ENCODE results near the gene DNAJC30. TPM values are rescaled to one million over a fixed set of nuclear protein-coding genes. Genes with fewer than 3 reads are reported as not detected.
A peak's percentile ranks its signal among the peaks of the same experiment; 100 is the strongest.

DNAJC30 gene
- total RNA-seq, 1 donor = 2.9 TPM

- H3K9me3 ChIP-seq (ENCODE audit: low read depth, low read length) = no peaks in the 10 kb centered on the region
- no peak overlapping the region for H3K4me2 ChIP-seq (ENCODE audit: insufficient read depth, low read length)
- H2AFZ ChIP-seq (ENCODE audit: low read length) = no peak overlapping the region
- no peak overlapping the region for H3K27ac ChIP-seq (ENCODE audit: low read depth, low read length)
- H3K27me3 ChIP-seq (ENCODE audit: insufficient read depth, low read length) = no peaks in the 10 kb centered on the region
- peaks cover 4% of the 10 kb centered on the region for H4K20me1 ChIP-seq (ENCODE audit: insufficient read depth, low read length)
- H3K36me3 ChIP-seq (ENCODE audit: insufficient read depth, low read length) = no peaks in the 10 kb centered on the region
- TF ChIP-seq, protein P1, sequence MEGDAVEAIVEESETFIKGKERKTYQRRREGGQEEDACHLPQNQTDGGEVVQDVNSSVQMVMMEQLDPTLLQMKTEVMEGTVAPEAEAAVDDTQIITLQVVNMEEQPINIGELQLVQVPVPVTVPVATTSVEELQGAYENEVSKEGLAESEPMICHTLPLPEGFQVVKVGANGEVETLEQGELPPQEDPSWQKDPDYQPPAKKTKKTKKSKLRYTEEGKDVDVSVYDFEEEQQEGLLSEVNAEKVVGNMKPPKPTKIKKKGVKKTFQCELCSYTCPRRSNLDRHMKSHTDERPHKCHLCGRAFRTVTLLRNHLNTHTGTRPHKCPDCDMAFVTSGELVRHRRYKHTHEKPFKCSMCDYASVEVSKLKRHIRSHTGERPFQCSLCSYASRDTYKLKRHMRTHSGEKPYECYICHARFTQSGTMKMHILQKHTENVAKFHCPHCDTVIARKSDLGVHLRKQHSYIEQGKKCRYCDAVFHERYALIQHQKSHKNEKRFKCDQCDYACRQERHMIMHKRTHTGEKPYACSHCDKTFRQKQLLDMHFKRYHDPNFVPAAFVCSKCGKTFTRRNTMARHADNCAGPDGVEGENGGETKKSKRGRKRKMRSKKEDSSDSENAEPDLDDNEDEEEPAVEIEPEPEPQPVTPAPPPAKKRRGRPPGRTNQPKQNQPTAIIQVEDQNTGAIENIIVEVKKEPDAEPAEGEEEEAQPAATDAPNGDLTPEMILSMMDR (IDR thresholded peaks at IDR 0.05; ENCODE audit: extremely low read depth, low read depth, low read length) = no peak
- DNase-seq (ENCODE audit: insufficient read length, low spot score, missing footprints) = peak; percentile 65
- no peak overlapping the region for H3K4me3 ChIP-seq (ENCODE audit: insufficient read depth, low read length)
- peaks cover 2% of the 10 kb centered on the region for H3K79me2 ChIP-seq (ENCODE audit: insufficient read depth, low read length)
- H3K4me1 ChIP-seq (ENCODE audit: insufficient read depth, low read length) = peaks cover 7% of the 10 kb centered on the region
Observed at GRCh38 chr7:73671322-73671661, 12.0 kb downstream of the DNAJC30 start.

- Histone ChIP-seq H3K4me3 (ENCODE audit: insufficient read depth, low read length) (no peak overlapping the region), H3K27me3 (ENCODE audit: insufficient read depth, low read length) (peaks cover 7% of the 10 kb centered on the region), H3K4me1 (ENCODE audit: insufficient read depth, low read length) (peaks cover 7% of the 10 kb centered on the region), H3K27ac (ENCODE audit: low read depth, low read length) (no peak overlapping the region), H3K79me2 (ENCODE audit: insufficient read depth, low read length) (peaks cover 2% of the 10 kb centered on the region), H3K36me3 (ENCODE audit: insufficient read depth, low read length) (no peaks in the 10 kb centered on the region), H3K9me3 (ENCODE audit: low read depth, low read length) (no peaks in the 10 kb centered on the region), H2AFZ (ENCODE audit: low read length) (no peak overlapping the region), H4K20me1 (ENCODE audit: insufficient read depth, low read length) (peaks cover 4% of the 10 kb centered on the region), H3K4me2 (ENCODE audit: insufficient read depth, low read length) (no peak overlapping the region)
- TF ChIP-seq, protein P1 (IDR thresholded peaks at IDR 0.05; ENCODE audit: extremely low read depth, low read depth, low read length) = no peak
- peak; percentile 83 for DNase-seq (ENCODE audit: insufficient read length, low spot score, missing footprints)
Observed at GRCh38 chr7:73669858-73670385, 13.3 kb downstream of the DNAJC30 start.

DNA sequence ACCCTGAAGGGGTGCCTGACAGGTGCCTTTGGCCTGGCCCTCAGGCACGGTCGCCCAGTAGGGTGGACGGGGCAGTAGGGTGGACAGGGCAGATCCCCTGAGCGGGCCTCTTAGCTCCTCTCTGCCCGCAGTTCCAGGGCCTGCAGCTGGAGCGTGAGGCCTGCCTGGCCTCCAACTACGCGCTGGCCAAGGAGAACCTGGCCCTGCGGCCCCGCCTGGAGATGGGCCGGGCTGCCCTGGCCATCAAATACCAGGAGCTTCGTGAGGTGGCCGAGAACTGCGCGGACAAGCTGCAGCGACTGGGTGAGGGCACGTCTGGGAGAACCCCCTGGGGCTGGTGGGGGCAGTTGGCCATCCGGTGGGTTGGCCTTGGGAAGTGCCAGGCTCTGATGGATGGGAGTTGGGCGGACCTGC lies 14.0 kb downstream of the DNAJC30 start:
- H3K9me3 ChIP-seq (ENCODE audit: low read depth, low read length) = no peaks in the 10 kb centered on the region
- H3K27ac ChIP-seq (ENCODE audit: low read depth, low read length) = no peak overlapping the region
- no peak overlapping the region for H3K4me2 ChIP-seq (ENCODE audit: insufficient read depth, low read length)
- no peaks in the 10 kb centered on the region for H3K36me3 ChIP-seq (ENCODE audit: insufficient read depth, low read length)
- H3K79me2 ChIP-seq (ENCODE audit: insufficient read depth, low read length) = peaks cover 2% of the 10 kb centered on the region
- peaks cover 7% of the 10 kb centered on the region for H3K27me3 ChIP-seq (ENCODE audit: insufficient read depth, low read length)
- TF ChIP-seq, protein P1 (IDR thresholded peaks at IDR 0.05; ENCODE audit: extremely low read depth, low read depth, low read length) = no peak
- H2AFZ ChIP-seq (ENCODE audit: low read length) = no peak overlapping the region
- no peak overlapping the region for H3K4me3 ChIP-seq (ENCODE audit: insufficient read depth, low read length)
- peaks cover 4% of the 10 kb centered on the region for H4K20me1 ChIP-seq (ENCODE audit: insufficient read depth, low read length)
- peak; percentile 77 for DNase-seq (ENCODE audit: insufficient read length, low spot score, missing footprints)
- H3K4me1 ChIP-seq (ENCODE audit: insufficient read depth, low read length) = peaks cover 7% of the 10 kb centered on the region

GRCh38 chr7:73668886-73669230 lies 14.4 kb downstream of the DNAJC30 start:
- Histone ChIP-seq H3K27ac (ENCODE audit: low read depth, low read length) (no peak overlapping the region), H2AFZ (ENCODE audit: low read length) (peak overlapping the region; percentile 85), H3K36me3 (ENCODE audit: insufficient read depth, low read length) (no peaks in the 10 kb centered on the region), H3K79me2 (ENCODE audit: insufficient read depth, low read length) (peaks cover 2% of the 10 kb centered on the region), H3K9me3 (ENCODE audit: low read depth, low read length) (no peaks in the 10 kb centered on the region), H3K4me1 (ENCODE audit: insufficient read depth, low read length) (peaks cover 7% of the 10 kb centered on the region), H3K4me2 (ENCODE audit: insufficient read depth, low read length) (peak overlapping the region; percentile 89), H3K4me3 (ENCODE audit: insufficient read depth, low read length) (peak overlapping the region; percentile 77), H4K20me1 (ENCODE audit: insufficient read depth, low read length) (peaks cover 4% of the 10 kb centered on the region), H3K27me3 (ENCODE audit: insufficient read depth, low read length) (peaks cover 7% of the 10 kb centered on the region)
- TF ChIP-seq, protein P1 (IDR thresholded peaks at IDR 0.05; ENCODE audit: extremely low read depth, low read depth, low read length) = no peak
- peak; percentile 39 for DNase-seq (ENCODE audit: insufficient read length, low spot score, missing footprints)
